GM23248 (cell line): ENCODE results near the gene GADD45B.

Source experiments
- EZH2 ChIP-seq: fragments of 200-600 bp; sonication (generic); IDR thresholded peaks from 2 replicates; pipeline ENCODE4 v1.6.1; 2018; ENCODE audit warnings: antibody characterized with exemption, mild to moderate bottlenecking; ENCODE audit not compliant: insufficient read depth, poor library complexity, severe bottlenecking
- EZH2phosphoT487 ChIP-seq: fragments of 200-600 bp; sonication (generic); IDR thresholded peaks from 2 replicates; pipeline ENCODE4 v1.6.1; 2018; ENCODE audit warnings: antibody characterized with exemption, moderate library complexity, mild to moderate bottlenecking, low read depth; ENCODE audit not compliant: insufficient read depth

DNA sequence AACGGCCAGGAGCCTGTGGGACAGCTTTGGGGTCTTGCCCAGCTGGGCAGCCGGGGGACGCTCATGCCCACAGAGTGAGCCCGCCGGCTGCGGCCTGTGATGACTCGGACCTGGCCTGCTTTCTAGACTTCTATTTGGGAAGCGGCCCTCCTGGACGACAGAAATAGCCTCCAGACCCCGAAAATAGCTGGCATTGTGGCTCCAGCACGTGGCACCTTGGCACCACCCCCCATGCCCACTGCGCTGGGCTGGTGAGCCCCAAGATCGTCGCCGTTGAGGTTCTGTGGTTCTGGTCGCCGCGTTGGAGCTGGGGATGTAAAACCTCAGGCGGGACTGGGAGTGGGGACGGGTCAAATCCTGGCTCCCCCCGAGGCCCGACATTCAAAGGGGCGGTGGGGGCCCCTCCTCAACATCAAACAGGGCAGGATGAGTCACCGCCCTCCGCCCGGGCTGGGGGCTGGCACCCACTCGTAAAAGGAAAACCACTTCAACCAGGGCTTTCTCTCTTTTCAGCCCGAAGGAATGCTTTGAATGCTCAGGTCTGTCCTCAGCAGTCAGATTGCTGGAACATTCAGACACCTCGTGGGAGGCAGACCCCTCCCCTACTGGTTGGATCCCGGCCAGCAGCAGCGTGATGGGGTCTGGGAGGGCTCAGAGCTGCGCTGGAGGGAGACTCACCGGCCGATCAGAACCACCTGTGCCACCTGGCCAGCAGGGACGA lies 42.1 kb downstream of the GADD45B start:
- no peak for TF ChIP-seq EZH2
- no peak for TF ChIP-seq EZH2phosphoT487
